Esophagus squamous epithelium (tissue), 4 donors: Measurements from ENCODE around the gene ATG14.

ENCODE experiments used
- CTCF ChIP-seq, 6 experiments: fragments of 450-650 bp in 4 of 6; fragments of 200-600 bp in 2 of 6; sonication (generic) in 2 of 6; IDR thresholded peaks; one replicate each; pipeline ENCODE4 v1.5.1; 2016 to 2019; ENCODE audit warnings: antibody characterized with exemption in 6 of 6, mild to moderate bottlenecking in 4 of 6, moderate library complexity in 4 of 6
- POLR2A ChIP-seq, 4 donors: fragments of 450-650 bp; IDR thresholded peaks; one replicate each; pipeline ENCODE4 v1.6.1; 2017; ENCODE audit warnings: antibody characterized with exemption in 4 of 4, mild to moderate bottlenecking in 4 of 4, moderate library complexity in 3 of 4

GRCh38 chr14:55324812-55325211 is 86.8 kb downstream of the ATG14 start:
- no peak for TF ChIP-seq CTCF (IDR thresholded peaks at IDR 0.05)
- no peak for TF ChIP-seq POLR2A (IDR thresholded peaks at IDR 0.05)
